GM19238 (cell line): ENCODE data around the gene SPOCK2.
"Not testable (repeated sequence)": the region's sequence is repeated elsewhere in the genome, so short reads cannot be mapped to it uniquely, and the experiment has no call there.

ENCODE experiments used
- DNase-seq: peaks from one replicate; pipeline ENCODE4 v3.0.0; 2011; ENCODE audit warnings: low spot score; ENCODE audit not compliant: insufficient read length

The SPOCK2 gene

GRCh38 chr10:72108004-72108370, 19.6 kb upstream of the SPOCK2 start:
- not testable (repeated sequence) for DNase-seq

DNA sequence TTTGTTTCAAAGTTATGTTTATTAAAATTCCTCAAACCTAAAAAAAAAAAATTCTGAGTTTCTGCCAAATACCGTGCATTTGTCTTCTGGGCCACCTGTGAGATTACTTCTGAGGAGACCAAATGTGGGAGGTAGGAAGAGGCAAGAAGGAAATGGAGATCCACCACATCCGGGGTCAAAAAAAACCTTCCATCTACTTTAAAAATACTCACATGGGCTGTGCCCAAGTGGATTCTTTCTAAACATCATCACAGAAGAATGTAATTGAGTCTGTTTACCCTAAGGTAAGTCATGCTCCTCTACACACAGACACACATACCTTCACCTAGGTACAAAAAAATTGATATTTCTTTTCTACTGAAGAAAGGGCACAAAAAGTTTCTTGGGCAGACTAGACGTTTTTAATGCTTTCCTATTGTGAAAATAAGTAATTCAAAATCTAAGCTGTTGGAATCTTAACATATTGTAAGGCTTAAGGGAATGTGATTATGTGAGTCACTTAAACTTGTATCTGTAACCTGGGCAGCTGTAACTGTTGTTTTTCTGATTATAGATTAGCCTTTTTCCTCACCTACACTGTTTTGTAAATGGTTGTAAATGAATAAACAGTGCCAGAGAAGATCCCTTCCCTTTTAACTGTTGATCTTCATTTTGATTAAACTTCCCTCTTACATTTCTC, 19.1 kb upstream of the SPOCK2 start:
- DNase-seq = no peak

GRCh38 chr10:72106896-72107295, 18.5 kb upstream of the SPOCK2 start:
- no peak for DNase-seq

GRCh38 chr10:72106154-72106849, 18.0 kb upstream of the SPOCK2 start:
- DNase-seq = no peak

GRCh38 chr10:72105710-72106109, 17.4 kb upstream of the SPOCK2 start:
- no peak for DNase-seq

DNA sequence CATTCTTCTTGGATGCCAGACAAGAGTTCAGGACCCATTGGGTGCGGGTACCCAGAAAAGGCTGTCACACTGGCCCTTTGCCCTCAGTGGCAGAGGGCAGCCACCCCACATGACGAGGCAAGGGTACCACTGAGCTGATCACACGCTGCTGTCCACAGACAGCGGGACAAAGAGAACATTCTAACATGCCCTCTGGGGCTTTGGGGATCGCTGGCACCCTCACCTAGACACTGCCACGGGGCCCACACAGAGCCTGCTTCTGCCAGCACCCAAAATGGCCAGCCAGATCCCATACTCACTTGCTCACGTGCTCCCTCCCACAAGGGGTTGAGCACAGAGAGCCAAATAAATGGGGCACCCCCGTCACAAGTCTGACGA, 16.7 kb upstream of the SPOCK2 start:
- no peak for DNase-seq

DNA sequence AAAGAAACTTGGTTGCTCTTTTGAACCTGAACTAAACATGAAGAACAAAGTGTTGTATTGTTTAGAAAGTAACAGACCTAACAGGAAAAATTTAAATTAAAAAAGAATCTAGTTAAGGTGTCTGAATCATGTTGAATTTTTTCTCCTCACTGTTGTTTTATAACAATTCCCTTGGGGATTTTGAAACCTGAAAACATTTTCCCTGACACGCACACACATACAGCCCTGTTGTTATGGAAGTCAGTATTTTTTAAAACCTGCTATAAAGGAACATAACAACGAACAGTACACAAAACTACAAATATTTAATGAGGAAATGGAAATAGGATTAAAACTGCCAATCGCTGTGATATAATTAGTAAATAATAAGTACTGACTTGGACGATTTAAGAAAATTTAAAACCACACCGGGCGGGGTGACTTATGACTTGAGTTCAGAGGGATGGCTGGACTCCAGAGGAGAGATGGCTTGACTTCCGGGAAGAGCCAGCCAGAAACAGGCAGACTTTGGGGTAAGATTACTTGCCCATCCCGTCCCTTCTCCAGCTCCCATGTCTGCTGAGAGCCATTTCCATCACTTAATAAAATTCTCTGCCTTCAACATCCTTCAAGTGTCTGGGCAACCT, 16.2 kb upstream of the SPOCK2 start:
- no peak for DNase-seq

GRCh38 chr10:72099600-72099921, 11.2 kb upstream of the SPOCK2 start:
- no peak for DNase-seq

GRCh38 chr10:72098836-72099599, 10.7 kb upstream of the SPOCK2 start:
- no peak for DNase-seq

DNA sequence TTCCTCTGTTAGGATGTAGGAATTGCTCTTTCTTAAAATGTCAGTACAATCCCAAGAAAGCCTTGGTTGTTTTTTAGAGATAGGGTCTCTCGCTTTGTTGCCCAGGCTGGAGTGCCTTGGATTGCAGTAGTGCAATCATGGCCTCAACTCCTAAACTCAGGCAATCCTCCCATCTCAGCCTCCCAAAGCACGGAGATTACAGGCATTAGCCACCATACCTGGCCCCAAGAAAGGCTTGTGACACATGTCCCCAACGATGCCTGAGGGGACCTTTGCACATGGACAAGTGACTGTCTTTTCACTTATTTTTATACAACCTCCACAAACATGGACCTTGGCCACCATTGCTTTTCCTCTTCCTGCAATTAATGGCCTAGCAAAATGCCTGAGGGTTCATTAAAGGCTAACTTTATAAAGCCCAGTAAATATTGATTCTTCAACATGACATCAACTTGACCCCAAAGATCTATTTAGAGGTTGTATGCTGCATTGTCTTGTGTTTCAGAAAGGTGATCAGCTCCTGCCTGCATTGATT, 10.0 kb upstream of the SPOCK2 start:
- no peak for DNase-seq

DNA sequence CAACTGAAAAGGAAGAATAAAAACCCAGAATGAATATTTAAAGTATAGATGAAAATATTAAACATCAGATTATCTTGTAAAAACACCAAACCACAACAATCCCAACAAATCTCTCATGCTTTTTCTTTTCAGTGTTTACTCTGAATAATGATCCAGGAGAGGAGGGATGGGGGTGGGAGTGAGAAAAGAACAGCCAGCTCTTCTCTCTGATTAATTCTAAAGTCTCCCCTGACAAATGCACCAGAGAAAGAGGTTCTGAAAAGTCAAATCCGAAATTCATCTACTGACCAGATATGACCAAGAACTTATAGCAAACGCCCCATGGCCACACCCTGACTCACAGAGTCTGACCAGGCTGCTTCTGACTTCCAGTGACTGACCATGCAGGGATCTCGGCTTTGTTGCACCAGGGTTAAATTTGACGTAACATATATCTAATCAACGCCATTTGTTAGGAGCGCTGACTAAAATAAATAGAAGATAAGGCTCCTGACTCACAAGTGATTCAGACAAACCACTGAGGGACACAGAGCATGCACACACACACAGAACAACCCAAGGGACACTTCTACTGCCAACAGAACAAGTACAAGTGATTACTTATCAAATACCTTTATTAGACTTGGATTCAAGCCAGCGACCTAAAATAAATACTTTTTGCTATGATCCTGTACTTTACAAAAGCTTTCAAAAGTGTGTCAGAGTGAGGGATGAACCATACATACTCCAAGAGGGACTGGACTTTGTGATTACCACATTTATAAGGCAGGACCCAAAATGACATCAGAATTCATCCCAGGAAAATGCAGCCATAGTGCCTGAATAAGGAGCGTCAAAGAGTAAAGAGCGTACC, 9.3 kb upstream of the SPOCK2 start:
- DNase-seq = no peak

DNA sequence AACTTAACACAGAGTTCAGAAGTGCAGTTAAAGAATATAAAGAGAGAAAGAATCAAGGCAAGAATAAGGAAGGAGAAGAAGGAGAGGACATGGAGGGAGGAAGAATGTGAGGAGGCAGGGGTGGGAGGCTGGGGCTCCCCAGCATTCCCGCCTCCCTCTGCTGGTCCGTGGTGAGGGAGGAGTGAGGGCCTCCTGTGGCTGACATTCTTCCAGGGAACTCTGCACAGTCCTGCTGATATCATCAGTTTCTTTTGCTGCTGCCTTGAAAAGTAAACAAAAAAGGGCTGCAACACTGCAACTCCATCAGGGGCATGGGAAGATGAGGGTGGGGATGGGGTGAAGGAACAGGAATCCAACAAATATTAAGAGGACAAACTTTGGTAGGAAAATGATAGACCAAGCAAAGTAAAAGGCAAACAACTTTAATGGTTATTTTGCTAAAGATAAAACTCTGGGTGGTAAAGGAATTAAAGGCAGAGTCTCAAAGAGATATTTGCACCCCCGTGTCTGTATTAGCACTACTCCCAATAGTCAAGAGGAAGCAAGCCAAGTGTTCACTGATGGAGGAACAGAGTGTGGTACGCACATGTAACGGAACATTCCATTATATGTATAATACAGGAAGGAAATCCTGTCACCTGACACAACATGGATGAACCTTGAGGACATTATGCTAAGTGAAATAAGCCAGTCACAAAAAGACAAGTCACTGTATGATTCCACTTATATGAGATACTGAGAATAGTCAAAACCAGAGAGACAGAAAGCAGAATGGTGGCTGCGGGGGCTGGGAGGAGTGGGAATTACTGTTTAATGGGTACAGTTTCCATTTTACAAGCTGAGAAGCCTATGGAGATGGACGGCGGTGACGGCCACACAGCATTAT, 8.0 kb upstream of the SPOCK2 start:
- DNase-seq = no peak

- DNase-seq = no peak
Measured at GRCh38 chr10:72095195-72095594, 6.8 kb upstream of the SPOCK2 start.

- no peak for DNase-seq
Measured at GRCh38 chr10:72094574-72094973, 6.2 kb upstream of the SPOCK2 start.

DNA sequence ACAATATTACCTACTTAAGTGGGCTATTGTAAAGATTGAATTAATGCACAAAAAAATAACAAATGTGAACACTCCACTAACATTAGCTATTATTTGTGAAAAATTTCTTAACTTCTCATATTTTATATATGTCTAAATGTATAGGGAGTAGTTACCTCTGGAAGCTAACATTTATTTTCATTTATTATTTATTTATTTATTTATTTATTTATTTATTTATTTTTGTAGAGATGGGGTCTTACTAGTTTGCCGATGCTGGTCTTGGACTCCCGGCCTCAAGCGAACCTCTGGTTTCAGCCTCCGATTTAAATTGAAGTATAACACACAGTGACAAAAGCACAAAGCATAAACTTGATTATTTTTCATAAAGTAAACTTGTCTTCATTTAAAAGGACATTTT, 5.1 kb upstream of the SPOCK2 start:
- DNase-seq = no peak

DNA sequence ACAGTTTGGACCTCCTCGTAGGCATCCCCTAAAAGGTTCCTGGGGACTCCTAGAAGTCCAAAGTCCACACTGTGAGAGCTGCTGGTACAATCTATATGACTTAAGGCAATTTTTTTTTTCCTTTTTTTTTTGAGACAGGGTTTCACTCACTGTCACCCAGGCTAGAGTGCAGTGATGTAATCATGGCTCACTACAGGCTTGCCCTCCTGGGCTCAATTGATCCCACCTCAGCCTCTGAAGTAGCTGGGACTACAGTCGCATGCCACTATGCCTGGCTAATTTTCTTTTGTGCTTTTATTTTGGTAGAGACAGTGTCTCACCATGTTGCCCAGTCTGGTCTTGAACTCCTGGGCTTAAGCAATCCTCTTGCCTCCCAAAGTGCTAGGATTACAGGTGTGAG, 4.6 kb upstream of the SPOCK2 start:
- no peak for DNase-seq

- no peak for DNase-seq
Measured at GRCh38 chr10:72092171-72092924, 4.0 kb upstream of the SPOCK2 start.

GRCh38 chr10:72090326-72090725, 2.0 kb upstream of the SPOCK2 start:
- DNase-seq = no peak

DNA sequence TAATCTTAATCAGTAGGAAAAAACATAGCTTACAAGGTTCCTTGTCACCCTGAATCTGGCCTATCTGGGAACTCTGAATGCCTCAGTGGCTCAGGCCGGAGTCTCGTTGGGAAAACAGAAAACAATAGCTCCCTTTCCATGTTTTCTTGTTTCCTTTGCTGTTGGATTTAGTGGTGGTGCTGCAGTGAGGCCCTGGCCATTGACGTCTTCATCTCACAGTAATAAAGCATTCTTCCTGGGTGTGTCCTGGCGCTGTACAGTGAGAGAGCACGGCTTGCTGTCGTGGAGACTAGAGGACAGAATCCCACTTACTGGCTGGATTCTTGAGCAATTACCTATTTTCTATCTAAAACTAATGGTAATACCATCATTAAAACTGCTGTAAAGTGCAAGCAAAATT, 1.3 kb upstream of the SPOCK2 start:
- DNase-seq = no peak
